ENCODE data around the gene GAPVD1.

The GAPVD1 gene

GRCh38 chr9:125378778-125379177 lies 117.2 kb downstream of the GAPVD1 start:
- no peak for TF ChIP-seq CTCF (IDR thresholded peaks at IDR 0.05)
- Histone ChIP-seq H2AFZ (no peak overlapping the region), H3K4me3 (ENCODE audit: low read depth, low read length) (no peak overlapping the region), H3K79me2 (no peaks in the 10 kb centered on the region), H3K9ac (no peak overlapping the region), H3K4me2 (ENCODE audit: low read length) (no peak overlapping the region), H3K36me3 (ENCODE audit: control insufficient read depth, insufficient read depth, low read length) (no peaks in the 10 kb centered on the region), H3K4me1 (peaks cover 10% of the 10 kb centered on the region), H3K9me3 (ENCODE audit: control insufficient read depth, low read length) (no peaks in the 10 kb centered on the region), H3K27ac (no peak overlapping the region), H3K27me3 (ENCODE audit: control insufficient read depth, insufficient read depth, low read length) (no peaks in the 10 kb centered on the region)

- no peaks in the 10 kb centered on the region for H3K79me2 ChIP-seq
- no peak overlapping the region for H3K9ac ChIP-seq
- H3K4me1 ChIP-seq: peaks cover 10% of the 10 kb centered on the region
- H3K4me2 ChIP-seq (ENCODE audit: low read length): no peak overlapping the region
- no peaks in the 10 kb centered on the region for H3K36me3 ChIP-seq (ENCODE audit: control insufficient read depth, insufficient read depth, low read length)
- H3K9me3 ChIP-seq (ENCODE audit: control insufficient read depth, low read length): no peaks in the 10 kb centered on the region
- H3K27ac ChIP-seq: no peak overlapping the region
- H3K27me3 ChIP-seq (ENCODE audit: control insufficient read depth, insufficient read depth, low read length): no peaks in the 10 kb centered on the region
- TF ChIP-seq CTCF (IDR thresholded peaks at IDR 0.05): no peak
- H2AFZ ChIP-seq: no peak overlapping the region
- no peak overlapping the region for H3K4me3 ChIP-seq (ENCODE audit: low read depth, low read length)
These were observed 117.6 kb downstream of the GAPVD1 start for GRCh38 chr9:125379208-125379607.

GRCh38 chr9:125380406-125380805 lies 118.8 kb downstream of the GAPVD1 start:
- TF ChIP-seq CTCF (IDR thresholded peaks at IDR 0.05): no peak
- H3K27ac ChIP-seq: no peak overlapping the region
- H3K27me3 ChIP-seq (ENCODE audit: control insufficient read depth, insufficient read depth, low read length): no peaks in the 10 kb centered on the region
- peaks cover 10% of the 10 kb centered on the region for H3K4me1 ChIP-seq
- H3K9ac ChIP-seq: no peak overlapping the region
- no peaks in the 10 kb centered on the region for H3K36me3 ChIP-seq (ENCODE audit: control insufficient read depth, insufficient read depth, low read length)
- no peak overlapping the region for H3K4me2 ChIP-seq (ENCODE audit: low read length)
- no peak overlapping the region for H2AFZ ChIP-seq
- no peaks in the 10 kb centered on the region for H3K9me3 ChIP-seq (ENCODE audit: control insufficient read depth, low read length)
- no peak overlapping the region for H3K4me3 ChIP-seq (ENCODE audit: low read depth, low read length)
- no peaks in the 10 kb centered on the region for H3K79me2 ChIP-seq

GRCh38 chr9:125387861-125388524 lies 126.4 kb downstream of the GAPVD1 start:
- Histone ChIP-seq H3K27ac (no peak overlapping the region), H3K4me2 (ENCODE audit: low read length) (no peak overlapping the region), H3K79me2 (no peaks in the 10 kb centered on the region), H3K9ac (no peak overlapping the region), H3K9me3 (ENCODE audit: control insufficient read depth, low read length) (no peaks in the 10 kb centered on the region), H3K4me3 (ENCODE audit: low read depth, low read length) (no peak overlapping the region), H3K4me1 (no peaks in the 10 kb centered on the region), H2AFZ (no peak overlapping the region), H3K36me3 (ENCODE audit: control insufficient read depth, insufficient read depth, low read length) (no peaks in the 10 kb centered on the region), H3K27me3 (ENCODE audit: control insufficient read depth, insufficient read depth, low read length) (no peaks in the 10 kb centered on the region)
- TF ChIP-seq CTCF (IDR thresholded peaks at IDR 0.05): no peak

GRCh38 chr9:125388978-125389377 lies 127.4 kb downstream of the GAPVD1 start:
- no peak overlapping the region for H3K27ac ChIP-seq
- TF ChIP-seq CTCF (IDR thresholded peaks at IDR 0.05): no peak
- no peaks in the 10 kb centered on the region for H3K4me1 ChIP-seq
- H2AFZ ChIP-seq: no peak overlapping the region
- H3K9me3 ChIP-seq (ENCODE audit: control insufficient read depth, low read length): no peaks in the 10 kb centered on the region
- H3K27me3 ChIP-seq (ENCODE audit: control insufficient read depth, insufficient read depth, low read length): no peaks in the 10 kb centered on the region
- no peaks in the 10 kb centered on the region for H3K79me2 ChIP-seq
- H3K4me3 ChIP-seq (ENCODE audit: low read depth, low read length): no peak overlapping the region
- no peak overlapping the region for H3K9ac ChIP-seq
- H3K4me2 ChIP-seq (ENCODE audit: low read length): no peak overlapping the region
- H3K36me3 ChIP-seq (ENCODE audit: control insufficient read depth, insufficient read depth, low read length): no peaks in the 10 kb centered on the region

Measured in parathyroid adenoma (tissue), 2 donors.